Ovary (tissue), 9 donors: ENCODE measurements around the gene STXBP4. TPM values are rescaled to one million over a fixed set of nuclear protein-coding genes. Genes with fewer than 3 reads are reported as not detected.

ENCODE experiments used
- DNase-seq, 5 donors: peaks; one replicate each; pipeline ENCODE4 v3.0.0-alpha.2; 2019 to 2020
- H3K27ac ChIP-seq, 2 donors: fragments of 200-600 bp; one replicate each; pipeline versions ENCODE4 v1.5.1 to v1.8.0; 2019 to 2022
- H3K27me3 ChIP-seq: fragments of 200-600 bp; one replicate; pipeline ENCODE4 v1.8.0; 2022
- H3K36me3 ChIP-seq: fragments of 200-600 bp; sonication (generic); one replicate; pipeline ENCODE4 v1.5.1; 2019
- H3K4me1 ChIP-seq: one replicate; pipeline ENCODE4 v1.8.1; 2013; ENCODE audit warnings: mild to moderate bottlenecking, moderate library complexity; ENCODE audit not compliant: insufficient read depth
- H3K4me3 ChIP-seq: fragments of 200-600 bp; sonication (generic); one replicate; pipeline ENCODE4 v1.5.1; 2017
- H3K9me3 ChIP-seq, 2 donors: fragments of 200-600 bp in 1 of 2; sonication (generic) in 1 of 2; one replicate each; pipeline versions ENCODE4 v1.5.1 to v1.8.1; 2013 to 2019; ENCODE audit warnings: mild to moderate bottlenecking in 1 of 2, moderate library complexity in 1 of 2
- CTCF ChIP-seq, 3 donors: fragments of 450-650 bp in 2 of 3; fragments of 200-600 bp in 1 of 3; IDR thresholded peaks; one replicate each; pipeline versions ENCODE4 v1.5.1 to v1.8.0; 2016 to 2022; ENCODE audit warnings: antibody characterized with exemption in 3 of 3, mild to moderate bottlenecking in 1 of 3
- EP300 ChIP-seq: sonication (generic); formaldehyde crosslinking; IDR thresholded peaks from one replicate; pipeline ENCODE4 v1.6.1; 2017; ENCODE audit warnings: antibody characterized with exemption
- POLR2A ChIP-seq: fragments of 450-650 bp; IDR thresholded peaks from one replicate; pipeline ENCODE4 v1.6.1; 2017; ENCODE audit warnings: antibody characterized with exemption, mild to moderate bottlenecking, moderate library complexity
- WGBS, 3 donors: extraction: QIAGEN DNeasy Blood & Tissue Kit in 1 of 3; methylation state at CpG; one replicate each; pipeline versions ENCODE4 v1.1.5 to v1.1.7; 2013 to 2017; 5-methylcytosine and 5-hydroxymethylcytosine counted together
- intact Hi-C, 4 donors: fragments of 100-400 bp; cut with DNase I; formaldehyde crosslinking; loops; one replicate each; pipeline versions ENCODE4 v1.11.0 to v1.15.1; 2022 to 2023
- polyA plus RNA-seq, 2 donors: library from polyadenylated mRNA; stranded (reverse); fragments of 200-250 nt in 1 of 2; fragments of 350-450 nt in 1 of 2; fragmentation: Illumina TruSeq in 1 of 2; extraction: RNeasy Lipid Tissue Mini Kit (QIAGEN cat#74804) in 1 of 2; gene quantifications; one replicate each; pipeline ENCODE4 v1.2.3, GENCODE V29; 2013 to 2014
- total RNA-seq, 7 donors: library from RNA; depleted of rRNA in 2 of 7; stranded (reverse); fragments of >200 nt in 2 of 7; fragmentation: NEBNext Ultra II Directional in 3 of 7; extraction: Animal tissue kit (Norgen Biotek cat#: 25700) in 3 of 7; gene quantifications; one replicate each; pipeline versions ENCODE4 v1.1.0 to v1.2.4, GENCODE V29; 2016 to 2023
- donor health status: DM: no; HTN: no; CAD: no; lungs with moderate emphysema.
- donor health status: DM: no; HTN: no; CAD: no.
- donor health status: Bipolar disorder and iron deficiency.
- donor health status: DM: yes; HTN: yes; CAD: no.
- donor health status: DM: no; HTN: no; CAD: no.
- donor health status: DM: yes; HTN: yes; CAD: no.

STXBP4 gene
- total and polyA plus RNA-seq, 9 donors: 2.4 to 63.1 (median 16.5) TPM

- DNase-seq: no peak
- no peaks in the 10 kb centered on the region for H3K9me3 ChIP-seq
- H3K27me3 ChIP-seq: no peaks in the 10 kb centered on the region
- H3K27ac ChIP-seq: no peak overlapping the region
- H3K4me3 ChIP-seq: no peak overlapping the region
- intact Hi-C loops: loop anchor here in 1 of 4 donors (10.0 kb wide), 1 partner anchor 290 kb away; no protein-coding TSS in a partner anchor
- no peaks in the 10 kb centered on the region for H3K36me3 ChIP-seq
- H3K4me1 ChIP-seq: no peaks in the 10 kb centered on the region
- TF ChIP-seq CTCF (IDR thresholded peaks at IDR 0.05) (no peak), EP300 (no peak), POLR2A (no peak)
Observed at GRCh38 chr17:55054429-55054828, 85.9 kb downstream of the STXBP4 start.

GRCh38 chr17:55056526-55056925 lies 88.0 kb downstream of the STXBP4 start:
- Histone ChIP-seq H3K4me3 (no peak overlapping the region), H3K27ac (no peak overlapping the region), H3K27me3 (no peaks in the 10 kb centered on the region), H3K4me1 (no peaks in the 10 kb centered on the region), H3K36me3 (no peaks in the 10 kb centered on the region), H3K9me3 (no peaks in the 10 kb centered on the region)
- TF ChIP-seq EP300 (no peak), POLR2A (no peak), CTCF (IDR thresholded peaks at IDR 0.05) (no peak)
- DNase-seq: no peak
- intact Hi-C loops: loop anchor here in 1 of 4 donors (10.0 kb wide), 1 partner anchor 288 kb away; no protein-coding TSS in a partner anchor
- WGBS, 3 donors: 52 to 65% (median 61%) methylated on average over 4 of the region's 4 CpGs

GRCh38 chr17:55057184-55057583 lies 88.6 kb downstream of the STXBP4 start:
- intact Hi-C loops: loop anchor here in 1 of 4 donors (10.0 kb wide), 1 partner anchor 288 kb away; no protein-coding TSS in a partner anchor
- Histone ChIP-seq H3K36me3 (no peaks in the 10 kb centered on the region), H3K4me3 (no peak overlapping the region), H3K4me1 (no peaks in the 10 kb centered on the region), H3K9me3 (no peaks in the 10 kb centered on the region), H3K27ac (no peak overlapping the region), H3K27me3 (no peaks in the 10 kb centered on the region)
- no peak for TF ChIP-seq CTCF (IDR thresholded peaks at IDR 0.05)
- no peak for TF ChIP-seq EP300
- TF ChIP-seq POLR2A: no peak
- no peak for DNase-seq
- WGBS, 3 donors: 89 to 92% (median 92%) methylated on average over 3 of the region's 3 CpGs

GRCh38 chr17:55059724-55060123 lies 91.2 kb downstream of the STXBP4 start:
- Histone ChIP-seq H3K36me3 (no peaks in the 10 kb centered on the region), H3K27me3 (no peaks in the 10 kb centered on the region), H3K4me3 (no peak overlapping the region), H3K27ac (no peak overlapping the region), H3K4me1 (no peaks in the 10 kb centered on the region), H3K9me3 (no peaks in the 10 kb centered on the region)
- intact Hi-C loops: loop anchor here in 1 of 4 donors (10.0 kb wide), 1 partner anchor 285 kb away; no protein-coding TSS in a partner anchor
- TF ChIP-seq EP300: no peak
- TF ChIP-seq POLR2A: no peak
- TF ChIP-seq CTCF (IDR thresholded peaks at IDR 0.05): no peak
- DNase-seq: no peak

GRCh38 chr17:55062921-55063320 lies 94.4 kb downstream of the STXBP4 start:
- Histone ChIP-seq H3K9me3 (no peaks in the 10 kb centered on the region), H3K27ac (no peak overlapping the region), H3K4me1 (no peaks in the 10 kb centered on the region), H3K36me3 (no peaks in the 10 kb centered on the region), H3K27me3 (no peaks in the 10 kb centered on the region), H3K4me3 (no peak overlapping the region)
- DNase-seq: no peak
- intact Hi-C loops: no loop called here
- WGBS, 3 donors: 94 to 99% (median 97%) methylated on average over 1 of the region's 1 CpG
- TF ChIP-seq CTCF (IDR thresholded peaks at IDR 0.05) (no peak), POLR2A (no peak), EP300 (no peak)
